Osteocyte (in vitro differentiated cells): ENCODE data around the gene SLC17A5. TPM values are rescaled to one million over a fixed set of nuclear protein-coding genes. Genes with fewer than 3 reads are reported as not detected.
A peak's percentile ranks its signal among the peaks of the same experiment; 100 is the strongest.

ENCODE experiments used
- DNase-seq: peaks from one replicate; pipeline ENCODE4 v3.0.0; 2021; ENCODE audit warnings: mixed read lengths; ENCODE audit not compliant: unreplicated experiment; ENCODE audit errors: extremely low spot score
- H3K27ac Mint-ChIP-seq: one replicate; pipeline ENCODE4 v1.8.0; 2021; ENCODE audit warnings: mild to moderate bottlenecking, mixed read lengths; ENCODE audit not compliant: unreplicated experiment
- H3K27me3 Mint-ChIP-seq: one replicate; pipeline ENCODE4 v1.8.0; 2021; ENCODE audit warnings: mixed read lengths; ENCODE audit not compliant: unreplicated experiment
- H3K36me3 Mint-ChIP-seq: one replicate; pipeline ENCODE4 v1.8.0; 2021; ENCODE audit warnings: mixed read lengths; ENCODE audit not compliant: unreplicated experiment
- H3K4me1 Mint-ChIP-seq: one replicate; pipeline ENCODE4 v1.8.0; 2021; ENCODE audit warnings: mixed read lengths; ENCODE audit not compliant: unreplicated experiment
- H3K4me3 Mint-ChIP-seq: one replicate; pipeline ENCODE4 v1.8.0; 2021; ENCODE audit warnings: mild to moderate bottlenecking, moderate library complexity, mixed read lengths; ENCODE audit not compliant: unreplicated experiment
- H3K9me3 Mint-ChIP-seq: one replicate; pipeline ENCODE4 v1.8.0; 2021; ENCODE audit warnings: mixed read lengths; ENCODE audit not compliant: unreplicated experiment
- CTCF ChIP-seq: fragments of 200-600 bp; sonication (generic); IDR thresholded peaks from 2 replicates; pipeline ENCODE4 v1.5.0; 2021; ENCODE audit warnings: antibody characterized with exemption, mild to moderate bottlenecking, moderate library complexity
- long read RNA-seq: library from polyadenylated mRNA; unstranded; transcript quantifications from one replicate; pipeline ENCODE4 v2.0.0, GENCODE V29; 2021
- total RNA-seq: library from RNA; stranded (reverse); gene quantifications from 2 replicates; pipeline ENCODE4 v1.2.1, GENCODE V29; 2021

SLC17A5 gene, protein sequence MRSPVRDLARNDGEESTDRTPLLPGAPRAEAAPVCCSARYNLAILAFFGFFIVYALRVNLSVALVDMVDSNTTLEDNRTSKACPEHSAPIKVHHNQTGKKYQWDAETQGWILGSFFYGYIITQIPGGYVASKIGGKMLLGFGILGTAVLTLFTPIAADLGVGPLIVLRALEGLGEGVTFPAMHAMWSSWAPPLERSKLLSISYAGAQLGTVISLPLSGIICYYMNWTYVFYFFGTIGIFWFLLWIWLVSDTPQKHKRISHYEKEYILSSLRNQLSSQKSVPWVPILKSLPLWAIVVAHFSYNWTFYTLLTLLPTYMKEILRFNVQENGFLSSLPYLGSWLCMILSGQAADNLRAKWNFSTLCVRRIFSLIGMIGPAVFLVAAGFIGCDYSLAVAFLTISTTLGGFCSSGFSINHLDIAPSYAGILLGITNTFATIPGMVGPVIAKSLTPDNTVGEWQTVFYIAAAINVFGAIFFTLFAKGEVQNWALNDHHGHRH
- total RNA-seq, result 20.2 and 20.4 TPM in 2 replicates
- long read RNA-seq, transcript SLC17A5-201 (11 exons, 3,455 nt), result major isoform, 168 of 226 reads
- long read RNA-seq, partial matches to known transcripts, result 18 of 226 reads
- long read RNA-seq, other reads (novel, unspliced or antisense), result 40 of 226 reads

- peak within 1 kb of the TSS; percentile 97 for H3K27ac Mint-ChIP-seq
- TF ChIP-seq CTCF, result no peak
- H3K36me3 Mint-ChIP-seq, result peaks cover 4% of the 10 kb centered on the region
- H3K4me1 Mint-ChIP-seq, result peaks cover 24% of the 10 kb centered on the region
- H3K9me3 Mint-ChIP-seq, result no peaks in the 10 kb centered on the region
- H3K4me3 Mint-ChIP-seq, result peak within 1 kb of the TSS; percentile 98
- peak; percentile 96 for DNase-seq
- no peaks in the 10 kb centered on the region for H3K27me3 Mint-ChIP-seq
Observed at GRCh38 chr6:73653571-73654424, at the start of gene SLC17A5. SLC17A5 (minus strand) TSS chr6:73653992; CDS start chr6:73653886, 106 bp downstream.

GRCh38 chr6:73703466-73703865 lies 49.7 kb upstream of the SLC17A5 start:
- H3K4me3 Mint-ChIP-seq, result no peak overlapping the region
- H3K9me3 Mint-ChIP-seq, result no peaks in the 10 kb centered on the region
- no peak overlapping the region for H3K27ac Mint-ChIP-seq
- H3K36me3 Mint-ChIP-seq, result peaks cover 4% of the 10 kb centered on the region
- no peak for TF ChIP-seq CTCF
- no peak for DNase-seq
- H3K4me1 Mint-ChIP-seq, result peaks cover 11% of the 10 kb centered on the region
- H3K27me3 Mint-ChIP-seq, result no peaks in the 10 kb centered on the region

- Mint-ChIP-seq H3K27me3 (no peaks in the 10 kb centered on the region), H3K4me1 (peaks cover 17% of the 10 kb centered on the region), H3K9me3 (no peaks in the 10 kb centered on the region), H3K27ac (no peak overlapping the region), H3K4me3 (no peak overlapping the region), H3K36me3 (peaks cover 5% of the 10 kb centered on the region)
- DNase-seq, result no peak
- no peak for TF ChIP-seq CTCF
Observed at GRCh38 chr6:73702444-73702843, 48.7 kb upstream of the SLC17A5 start.

- no peak for TF ChIP-seq CTCF
- no peak for DNase-seq
- Mint-ChIP-seq H3K36me3 (peaks cover 5% of the 10 kb centered on the region), H3K27ac (no peak overlapping the region), H3K9me3 (no peaks in the 10 kb centered on the region), H3K4me1 (peaks cover 40% of the 10 kb centered on the region), H3K4me3 (no peak overlapping the region), H3K27me3 (no peaks in the 10 kb centered on the region)
Observed at GRCh38 chr6:73699676-73700459, 46.1 kb upstream of the SLC17A5 start.
